ENCODE results near the gene COL24A1.
"Not testable (repeated sequence)": the region's sequence is repeated elsewhere in the genome, so short reads cannot be mapped to it uniquely, and the experiment has no call there.

COL24A1 gene

DNA sequence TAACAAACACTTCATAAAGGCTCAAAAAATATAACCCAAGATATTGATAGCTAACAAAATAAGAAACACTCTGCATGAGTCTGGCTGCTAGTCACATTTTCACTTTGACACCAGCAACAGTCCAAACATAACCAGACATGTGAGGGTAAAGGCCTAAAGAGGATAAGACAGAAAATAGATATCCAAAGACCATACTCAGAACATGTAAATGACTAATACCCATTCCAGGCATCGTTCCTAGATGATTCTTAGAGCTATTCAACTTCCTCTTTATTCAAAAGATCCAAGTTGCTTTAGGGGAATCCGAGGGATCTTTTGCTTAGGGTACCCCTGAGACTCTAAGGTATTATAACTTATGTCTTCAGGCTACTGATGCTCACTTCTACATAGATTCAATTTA lies 5.1 kb downstream of the COL24A1 start:
- no peak for DNase-seq

DNA sequence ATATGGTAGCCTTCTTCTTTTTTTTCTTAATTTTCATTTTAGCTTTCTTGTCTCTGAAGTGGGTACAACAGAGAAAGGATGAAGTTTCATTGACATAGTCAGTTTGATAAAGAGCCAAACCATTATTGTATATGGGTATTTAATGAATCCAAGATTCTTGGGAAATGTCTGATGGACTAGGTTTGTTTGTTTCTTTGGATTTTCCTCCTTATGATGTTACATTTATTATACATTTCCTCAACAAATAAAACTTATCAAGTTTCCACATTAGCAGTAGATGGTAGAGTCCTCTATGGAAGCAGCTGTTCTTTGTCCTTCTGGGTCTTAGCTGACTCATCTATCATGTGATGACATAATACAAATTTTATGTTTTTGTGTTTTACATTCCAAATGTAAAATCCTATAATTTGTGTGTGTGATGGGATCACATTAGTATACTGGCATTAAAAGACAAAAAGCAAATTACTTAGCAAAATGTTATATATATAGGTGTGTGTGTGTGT lies 6.0 kb downstream of the COL24A1 start:
- no peak for DNase-seq

DNA sequence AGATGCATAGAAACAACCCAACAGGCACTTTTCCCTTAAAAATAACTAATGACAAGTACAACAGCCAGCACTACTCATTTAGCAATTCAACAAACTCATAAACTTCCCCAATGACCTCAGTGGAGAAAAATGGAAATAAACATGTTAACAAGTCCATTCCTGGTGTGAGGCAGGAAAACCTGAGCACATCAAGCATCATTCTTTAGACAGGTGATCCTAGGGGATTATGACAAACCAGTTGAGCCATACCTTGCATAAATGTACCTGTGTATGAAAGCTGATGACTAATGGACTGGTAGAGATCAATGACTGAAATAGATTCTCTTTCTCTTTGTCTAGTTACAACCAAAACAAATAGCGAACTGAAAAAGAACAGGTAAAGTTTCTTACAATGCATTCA lies 7.0 kb downstream of the COL24A1 start:
- DNase-seq = no peak

DNA sequence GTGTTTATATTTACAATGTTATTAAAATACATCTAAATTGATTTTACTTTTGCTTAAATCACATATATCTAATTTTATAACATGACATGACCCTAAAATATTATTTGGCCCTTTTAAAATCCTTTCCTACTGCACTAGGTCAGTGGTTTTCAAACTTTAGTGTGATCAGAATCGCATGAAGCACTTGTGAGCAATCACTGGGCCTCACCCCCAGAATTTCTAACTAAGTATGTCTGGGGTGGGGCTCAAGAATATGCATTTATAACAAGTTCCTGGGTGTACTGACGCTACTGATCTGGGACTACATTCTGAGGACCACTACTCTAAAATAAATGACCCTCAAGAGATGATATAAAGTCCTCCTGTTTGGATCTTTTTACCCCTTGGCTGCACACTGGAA lies 8.8 kb downstream of the COL24A1 start:
- DNase-seq = no peak

DNA sequence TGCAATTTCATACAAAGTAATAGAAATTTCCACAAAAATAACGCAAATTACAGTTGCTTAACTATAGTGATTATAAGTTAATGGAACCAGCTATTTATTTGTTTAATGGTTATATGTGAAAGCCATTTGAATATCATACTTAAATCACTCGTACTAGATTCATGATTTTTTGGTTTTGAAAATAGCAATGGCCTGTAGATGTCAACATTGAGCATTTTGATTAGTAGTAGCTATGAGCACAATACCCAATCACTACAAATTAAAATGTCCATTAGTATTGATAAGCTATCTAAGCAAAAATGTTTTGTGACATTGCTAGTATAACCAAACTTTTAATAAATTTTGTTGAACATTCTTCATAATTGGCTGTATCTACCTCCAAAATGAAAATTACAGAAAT lies 10.0 kb downstream of the COL24A1 start:
- no peak for DNase-seq

DNA sequence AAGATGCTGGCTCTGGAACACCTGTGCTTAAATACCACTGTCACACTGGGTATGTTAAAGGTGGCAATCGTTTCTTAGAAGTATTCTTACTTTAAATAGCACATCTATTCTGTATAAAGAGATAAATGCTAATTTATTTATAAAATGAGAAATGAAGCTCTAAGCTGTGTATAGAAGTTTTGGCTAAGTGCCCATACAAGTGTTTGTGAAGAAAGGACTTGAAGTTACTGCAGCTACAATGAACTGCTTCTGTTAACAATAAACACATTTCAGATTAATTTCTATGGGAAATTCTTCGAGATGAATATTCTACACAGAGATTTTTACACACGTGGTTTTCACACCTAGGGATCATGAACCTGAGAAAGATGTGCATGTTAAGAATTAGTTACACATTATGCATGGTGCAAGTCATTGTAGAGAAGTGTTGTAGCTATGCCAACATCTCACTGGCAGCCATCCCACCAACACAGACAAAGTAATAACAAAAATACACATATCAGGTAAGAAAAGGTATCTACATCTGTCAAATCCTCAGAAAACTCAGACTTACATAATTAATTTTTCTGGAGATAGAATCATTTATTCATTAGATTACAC lies 16.2 kb downstream of the COL24A1 start:
- no peak for DNase-seq

DNA sequence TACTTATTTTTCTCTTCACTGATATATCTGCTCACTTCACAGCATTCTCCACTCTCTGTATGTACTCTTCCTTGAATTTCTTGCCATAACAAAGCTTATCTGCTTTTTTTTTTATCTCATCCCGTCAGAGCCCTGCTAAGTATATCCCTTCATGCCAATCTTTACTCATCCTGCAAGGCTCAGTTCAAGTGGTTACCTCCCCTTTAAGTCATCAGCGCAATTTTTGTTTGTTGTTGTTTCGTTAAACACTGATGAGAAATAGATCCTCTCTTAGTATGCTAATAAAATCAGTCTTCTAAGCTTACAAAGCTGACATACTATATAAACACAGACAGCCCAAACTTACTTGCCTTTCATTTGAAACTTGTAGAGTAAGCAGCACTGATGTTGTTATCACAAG lies 17.8 kb downstream of the COL24A1 start:
- DNase-seq = no peak

DNA sequence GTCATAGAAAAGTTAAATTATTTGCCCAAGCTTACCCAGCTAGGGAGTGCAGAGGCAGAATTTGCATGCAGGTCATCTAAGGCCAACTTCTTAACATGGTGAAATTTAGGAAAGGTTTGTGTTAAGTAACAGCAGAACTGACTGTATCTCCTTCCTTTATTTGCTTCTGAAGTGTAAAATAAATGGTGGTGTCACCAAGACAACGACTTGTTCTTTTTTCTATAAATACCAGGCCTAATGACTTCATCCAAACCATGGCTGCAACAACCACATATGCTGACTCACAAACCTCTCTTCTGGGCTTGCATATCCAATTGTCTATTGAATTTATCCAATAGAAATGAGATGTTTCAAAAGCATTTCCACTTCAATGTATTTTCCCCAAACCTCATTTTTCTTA lies 19.1 kb downstream of the COL24A1 start:
- DNase-seq = no peak

DNA sequence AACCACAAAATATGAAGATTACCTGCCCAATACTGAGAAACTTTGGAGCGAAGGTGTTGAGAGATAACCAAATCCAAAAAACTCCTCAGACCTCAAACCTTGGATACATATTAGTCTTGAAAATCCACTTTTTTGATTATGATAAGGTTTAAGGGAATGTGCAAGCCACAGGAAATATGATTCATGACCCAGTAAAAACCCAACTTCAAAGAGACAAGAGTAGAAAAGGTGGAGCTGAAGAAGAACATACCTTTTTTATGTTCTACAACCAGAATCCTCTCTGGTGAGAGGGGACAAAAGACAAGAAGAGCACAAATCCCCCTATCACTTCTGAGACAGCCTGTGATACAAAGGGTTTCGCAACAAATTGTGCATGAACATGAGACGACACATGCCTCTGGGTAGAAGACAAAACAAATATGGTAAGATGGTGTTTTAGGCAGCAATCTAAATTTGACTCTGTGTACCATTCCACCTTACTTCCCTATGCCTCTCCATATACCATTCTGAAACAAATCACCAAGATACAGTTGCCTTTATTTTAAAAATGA lies 37.3 kb downstream of the COL24A1 start:
- no peak for DNase-seq

DNA sequence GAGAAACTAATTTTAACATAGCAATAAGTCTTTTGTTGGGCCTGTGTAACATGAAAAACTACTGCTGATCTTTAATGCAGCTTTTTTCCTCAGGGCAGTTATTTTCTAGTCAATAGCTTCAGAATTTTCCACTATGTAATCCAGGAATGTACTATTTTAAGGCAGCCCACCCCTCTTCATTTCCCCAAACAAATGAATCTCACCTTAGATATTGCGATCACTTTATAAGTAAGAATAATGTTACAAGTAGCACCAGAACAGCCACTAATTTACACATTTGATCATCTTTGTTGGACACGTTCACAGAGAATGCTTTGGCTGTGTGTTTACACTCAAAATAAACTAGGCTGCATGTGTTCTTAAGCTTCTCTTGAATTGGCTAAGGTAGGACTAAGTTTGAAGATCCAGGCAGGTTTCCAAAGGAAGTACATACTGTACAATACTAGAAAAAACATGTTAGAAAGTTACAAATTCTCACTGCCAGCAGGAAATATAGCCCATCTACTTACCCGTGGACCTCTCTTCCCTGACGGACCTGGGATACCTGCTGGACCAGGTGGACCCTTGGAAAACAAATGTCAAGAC lies 41.7 kb downstream of the COL24A1 start:
- DNase-seq = no peak

DNA sequence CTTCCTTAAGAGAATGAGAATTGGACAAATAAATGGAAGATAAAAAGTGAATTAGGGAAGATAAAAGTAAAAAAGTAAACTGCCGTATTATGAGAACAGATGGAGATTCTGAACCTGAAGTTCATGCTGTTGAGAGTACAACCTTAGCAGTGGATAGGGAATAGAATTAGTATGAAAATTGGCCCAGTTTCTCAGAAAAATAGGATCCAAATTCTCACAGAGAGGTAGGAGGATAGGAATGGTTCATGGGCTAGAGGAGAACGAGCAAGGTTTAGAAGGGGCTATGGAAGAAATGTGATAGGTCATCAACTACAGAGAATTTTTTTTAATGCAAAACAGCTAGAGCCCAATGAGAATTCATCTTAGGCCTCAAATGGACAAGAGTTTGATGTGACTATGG lies 42.3 kb downstream of the COL24A1 start:
- no peak for DNase-seq

DNA sequence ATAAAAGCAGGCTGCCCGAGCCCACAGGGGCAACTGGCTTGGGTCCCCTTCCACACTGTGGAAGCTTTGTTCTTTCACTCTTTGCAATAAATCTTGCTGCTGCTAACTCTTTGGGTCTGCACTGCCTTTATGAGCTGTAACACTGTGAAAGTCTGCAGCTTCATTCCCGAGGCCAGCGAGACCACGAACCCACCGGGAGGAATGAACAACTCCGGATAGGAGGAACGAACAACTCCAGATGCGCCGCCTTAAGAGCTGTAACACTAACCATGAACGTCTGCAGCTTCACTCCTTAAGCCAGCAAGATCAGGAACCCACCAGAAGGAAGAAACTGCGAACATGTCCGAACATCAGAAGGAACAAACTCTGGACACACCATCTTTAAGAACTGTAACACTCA lies 45.0 kb downstream of the COL24A1 start:
- not testable (repeated sequence) for DNase-seq

DNA sequence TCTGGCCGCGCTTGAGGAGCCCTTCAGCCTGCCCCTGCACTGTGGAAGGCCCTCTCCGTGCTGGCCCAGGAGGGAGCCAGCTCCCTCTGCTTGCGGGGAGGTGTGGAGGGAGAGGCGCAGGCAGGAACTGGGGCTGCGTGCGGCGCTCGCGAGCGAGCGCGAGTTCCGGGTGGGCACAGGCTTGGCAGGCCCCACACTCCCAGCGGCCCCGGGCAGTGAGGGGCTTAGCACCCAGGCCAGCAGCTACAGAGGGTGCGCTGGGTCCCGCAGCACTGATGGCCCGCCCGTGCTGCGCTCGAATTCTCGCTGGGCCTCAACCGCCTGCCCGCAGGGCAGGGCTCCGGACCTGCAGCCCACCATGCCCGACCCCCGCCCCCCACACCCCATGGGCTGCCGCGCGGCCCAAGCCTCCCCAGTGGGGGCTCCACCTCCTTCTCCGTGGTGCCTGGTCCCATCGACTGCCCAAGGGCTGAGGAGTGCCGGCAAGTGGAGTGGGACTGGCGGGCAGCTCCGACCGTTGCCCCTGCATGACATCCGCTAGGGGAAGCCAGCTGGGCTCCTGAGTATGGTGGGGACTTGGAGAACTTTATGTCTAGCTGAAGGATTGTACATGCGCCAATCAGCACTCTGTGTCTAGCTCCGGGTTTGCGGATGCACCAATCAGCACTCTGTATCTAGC lies 46.0 kb downstream of the COL24A1 start:
- no peak for DNase-seq

DNA sequence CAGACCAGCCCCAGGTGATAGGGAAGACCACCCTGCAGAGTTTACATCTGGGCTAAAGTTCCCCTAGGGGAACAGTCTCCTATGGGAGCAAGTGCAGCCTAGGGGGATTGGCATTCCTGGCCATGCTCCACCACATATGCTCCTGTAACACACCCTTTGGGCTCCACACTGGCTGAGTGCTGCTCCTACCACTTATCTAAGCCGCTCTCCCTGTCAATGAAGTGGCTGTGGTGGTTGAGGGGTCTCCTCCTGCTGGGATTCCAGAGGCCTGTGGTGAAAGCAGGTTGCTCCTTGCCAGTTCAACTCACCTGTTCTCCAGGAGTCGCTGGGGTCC lies 51.1 kb downstream of the COL24A1 start:
- DNase-seq = no peak

DNA sequence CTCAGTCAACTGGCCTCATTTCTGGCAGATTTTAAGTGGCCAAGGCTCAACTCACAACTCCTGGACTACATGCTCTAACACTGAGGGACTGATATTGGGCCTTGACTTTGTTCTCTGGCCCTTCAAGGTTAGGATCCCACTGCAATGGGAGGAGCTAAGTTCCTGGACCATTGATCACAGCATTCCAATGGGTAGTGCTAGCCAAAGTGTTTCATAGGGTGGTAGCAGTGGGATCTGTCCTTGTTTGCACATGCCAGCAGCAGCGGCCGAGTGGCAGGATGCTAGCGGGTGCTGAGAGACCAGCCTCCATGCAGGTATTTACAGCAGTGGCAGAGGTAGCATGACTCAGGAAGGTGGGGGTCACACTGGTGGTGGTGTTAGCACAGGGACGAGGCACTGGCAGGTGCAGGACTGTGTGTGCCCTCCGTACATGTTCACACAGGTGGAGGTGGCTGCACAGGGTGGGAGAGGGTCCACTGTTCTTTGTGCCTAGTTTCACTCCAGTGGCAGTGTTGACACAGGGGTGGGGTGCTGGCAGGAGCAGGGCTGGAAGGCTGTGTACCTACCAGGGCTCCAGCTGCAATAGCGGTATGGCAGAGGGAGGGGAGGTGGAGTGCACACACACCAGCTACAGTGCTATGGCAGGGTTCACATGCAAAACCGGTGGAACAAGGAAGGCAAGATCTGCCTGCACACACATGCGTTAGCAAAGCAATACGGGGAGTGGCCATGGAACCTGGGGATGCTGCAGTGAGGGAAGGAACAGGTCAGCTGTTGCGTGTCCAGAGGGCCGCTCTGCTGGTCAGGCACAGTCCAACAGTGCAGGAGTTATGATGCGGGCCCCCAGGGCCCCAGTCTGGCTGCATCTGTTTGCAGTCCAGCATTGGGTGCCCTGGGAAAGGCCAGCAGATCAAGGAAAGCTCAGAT lies 51.7 kb downstream of the COL24A1 start:
- DNase-seq = no peak

DNA sequence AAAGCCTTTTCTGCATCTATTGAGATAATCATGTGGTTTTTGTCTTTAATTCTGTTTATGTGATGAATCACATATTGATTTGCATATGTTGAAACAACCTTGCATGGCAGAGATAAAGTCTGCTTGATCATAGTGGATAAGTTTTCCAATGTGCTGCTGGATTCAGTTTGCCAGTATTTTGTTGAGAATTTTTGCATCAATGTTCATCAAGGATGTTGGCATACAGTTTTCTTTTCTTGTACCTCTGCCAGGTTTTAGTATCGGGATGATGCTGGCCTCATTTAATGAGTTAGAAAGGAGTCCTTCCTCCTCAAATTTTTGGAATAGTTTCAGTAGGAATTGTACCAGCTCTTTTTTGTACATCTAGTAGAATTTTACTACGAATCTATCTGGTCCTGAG lies 55.0 kb downstream of the COL24A1 start:
- no peak for DNase-seq

DNA sequence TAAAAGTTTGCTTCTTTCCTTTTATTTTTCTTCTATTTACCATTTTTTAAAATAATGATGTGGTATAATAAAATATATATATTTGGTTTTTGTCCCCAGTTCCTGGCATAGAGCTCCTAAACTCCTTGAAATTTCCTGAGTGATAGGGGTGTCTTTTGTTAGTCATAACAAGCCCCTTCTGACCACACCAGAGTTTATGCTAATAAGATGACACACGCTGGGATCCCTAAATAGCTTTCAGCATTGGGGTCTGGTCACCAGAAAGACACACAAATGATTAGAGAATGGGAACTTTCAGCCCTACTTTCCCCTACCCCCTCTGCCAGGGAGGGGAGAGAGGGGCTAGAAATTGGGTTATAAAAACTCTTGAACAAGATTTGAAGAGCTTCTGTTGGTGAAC lies 56.2 kb downstream of the COL24A1 start:
- DNase-seq = no peak

DNA sequence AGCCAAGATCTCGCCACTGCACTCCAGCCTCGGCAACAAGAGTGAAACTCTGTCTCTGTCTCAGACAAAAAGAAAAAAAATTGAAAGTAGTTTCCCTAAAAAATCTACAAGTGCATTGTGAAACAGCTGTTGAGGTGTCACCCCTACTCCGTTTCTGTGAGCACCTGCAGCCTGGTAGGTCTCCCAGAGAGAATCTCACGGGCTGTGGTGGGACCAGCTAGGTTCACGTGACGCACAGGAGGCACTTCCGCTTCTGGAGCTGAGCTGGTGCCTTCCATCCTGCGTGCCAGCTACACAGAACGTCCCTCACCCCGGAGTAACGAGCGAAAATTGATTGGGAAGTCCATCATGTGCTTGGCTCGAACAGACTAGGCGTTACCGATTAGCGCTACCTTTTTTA lies 66.8 kb downstream of the COL24A1 start:
- DNase-seq = no peak

DNA sequence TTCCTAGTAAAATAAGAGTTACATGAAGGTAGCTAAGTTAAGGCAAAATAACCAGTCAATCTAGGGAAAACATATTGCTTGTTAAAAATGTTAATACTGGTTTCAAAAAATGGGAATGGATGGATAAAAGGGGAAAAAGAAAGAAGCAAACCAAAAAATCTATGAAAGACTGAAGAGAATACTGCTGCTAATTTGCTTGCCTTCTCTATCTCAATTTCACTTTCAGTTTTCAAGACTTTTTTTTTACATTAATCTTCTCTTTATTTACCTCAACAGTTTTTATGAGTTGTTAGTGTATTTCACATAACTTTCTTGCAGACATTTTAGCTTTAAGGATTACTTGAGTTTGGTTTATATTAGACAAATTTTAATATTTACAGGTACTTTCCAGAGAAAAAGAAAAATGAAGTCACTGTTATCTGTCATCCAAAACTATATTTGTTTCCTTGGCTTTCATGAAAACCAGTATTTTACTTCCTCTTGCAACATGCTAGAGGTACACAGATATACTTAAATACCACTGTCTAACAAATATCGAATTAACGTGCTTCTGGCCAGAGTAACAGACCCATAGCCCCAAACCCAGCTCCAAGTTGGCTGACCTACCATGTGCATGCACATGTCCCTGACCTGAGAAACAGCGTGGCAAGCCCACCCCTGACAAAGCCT lies 70.7 kb downstream of the COL24A1 start:
- no peak for DNase-seq

DNA sequence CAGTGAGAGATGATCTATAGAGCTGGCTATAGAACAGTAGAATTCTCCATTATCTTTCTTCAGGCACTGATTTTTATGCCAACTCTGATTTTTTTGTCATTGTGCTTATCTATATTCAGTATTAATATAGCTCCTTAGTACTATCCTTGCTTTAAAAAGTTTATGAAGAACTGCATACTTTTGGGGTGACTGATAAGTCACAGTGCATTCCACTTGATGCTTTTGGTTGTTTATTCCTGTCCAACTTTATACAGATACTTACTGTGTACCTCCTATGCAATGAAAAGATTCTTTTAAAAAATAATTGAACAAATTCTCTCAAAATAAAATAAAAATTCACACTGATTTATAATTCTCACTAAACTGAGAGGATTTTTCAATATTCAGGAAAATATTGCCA lies 71.6 kb downstream of the COL24A1 start:
- DNase-seq = no peak

DNA sequence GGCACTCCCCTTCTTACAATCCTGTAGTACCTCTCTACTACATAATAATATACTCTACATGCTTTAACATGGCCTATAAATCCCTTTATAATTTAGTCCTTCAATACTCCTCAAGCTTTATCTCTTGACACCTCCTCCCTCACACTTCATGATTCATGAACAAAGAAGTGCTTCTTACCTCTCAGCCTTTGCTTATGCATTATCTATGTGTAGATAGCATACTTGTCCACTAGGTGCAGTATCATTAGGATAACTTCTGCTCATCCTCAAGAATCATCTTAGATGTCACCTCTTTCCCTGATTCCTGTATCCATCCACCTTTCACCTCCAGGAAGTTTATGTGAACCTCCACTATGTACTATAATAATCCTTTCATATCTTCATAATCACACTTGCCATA lies 74.4 kb downstream of the COL24A1 start:
- DNase-seq = no peak

DNA sequence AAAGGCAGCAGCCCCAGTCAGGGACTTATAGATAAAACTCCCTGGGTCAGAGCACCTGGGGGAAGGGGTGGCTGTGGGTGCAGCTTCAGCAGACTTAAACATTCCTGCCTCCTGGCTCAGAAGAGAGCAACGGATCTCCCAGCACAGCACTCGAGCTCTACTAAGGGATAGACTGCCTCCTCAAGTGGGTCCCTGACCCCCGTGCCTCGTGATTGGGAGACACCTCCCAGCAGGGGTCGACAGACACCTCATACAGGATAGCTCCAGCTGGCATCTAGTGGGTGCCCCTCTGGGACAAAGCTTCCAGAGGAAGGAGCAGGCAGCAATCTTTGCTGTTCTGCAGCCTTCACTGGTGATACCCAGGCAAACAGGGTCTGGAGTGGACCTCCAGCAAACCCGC lies 84.1 kb downstream of the COL24A1 start:
- not testable (repeated sequence) for DNase-seq

DNA sequence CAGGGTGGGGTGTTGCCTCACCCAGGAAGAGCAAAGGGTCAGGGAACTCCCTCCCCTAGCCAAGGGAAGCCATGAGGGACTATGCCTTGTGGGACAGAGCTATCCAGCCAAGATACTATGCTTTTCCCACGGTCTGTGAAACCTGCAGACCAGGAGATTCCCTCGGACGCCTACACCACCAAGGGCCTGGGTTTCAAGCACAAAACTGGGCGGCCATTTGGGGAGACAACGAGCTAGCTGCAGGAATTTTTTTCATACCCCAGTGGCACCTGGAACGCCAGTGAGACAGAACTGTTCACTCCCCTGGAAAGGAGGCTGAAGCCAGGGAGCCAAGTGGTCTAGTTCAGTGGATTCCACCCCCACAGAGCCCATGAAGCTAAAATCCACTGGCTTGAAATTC lies 84.7 kb downstream of the COL24A1 start:
- not testable (repeated sequence) for DNase-seq
